Esophagus squamous epithelium (tissue), 5 donors: ENCODE measurements around the gene TKFC. TPM values are rescaled to one million over a fixed set of nuclear protein-coding genes. Genes with fewer than 3 reads are reported as not detected.

Experiments
- DNase-seq: peaks from one replicate; lab custom pipeline; 2025; lab: John Stamatoyannopoulos, UW
- H3K27ac ChIP-seq, 4 donors: fragments of 200-600 bp; sonication (generic); one replicate each; pipeline ENCODE4 v1.5.1; 2016 to 2019; ENCODE audit warnings: mild to moderate bottlenecking in 1 of 4
- H3K27me3 ChIP-seq, 4 donors: fragments of 200-600 bp; sonication (generic); 1 replicate in 3 of 4; 2 replicates in 1 of 4; pipeline versions ENCODE4 v1.5.1 to v1.6.0; 2017 to 2021; ENCODE audit warnings: antibody characterized with exemption in 1 of 4
- H3K36me3 ChIP-seq, 3 donors: fragments of 200-600 bp; sonication (generic); one replicate each; pipeline ENCODE4 v1.5.1; 2016 to 2019
- H3K4me1 ChIP-seq, 3 donors: fragments of 200-600 bp; sonication (generic); one replicate each; pipeline ENCODE4 v1.5.1; 2017 to 2019
- H3K4me3 ChIP-seq, 4 donors: fragments of 200-600 bp; sonication (generic); 1 replicate in 3 of 4; 2 replicates in 1 of 4; pipeline ENCODE4 v1.5.1; 2016 to 2019; ENCODE audit warnings: mild to moderate bottlenecking in 2 of 4, moderate library complexity in 1 of 4
- H3K9me3 ChIP-seq, 3 donors: fragments of 200-600 bp; sonication (generic); one replicate each; pipeline ENCODE4 v1.5.1; 2016 to 2019
- CTCF ChIP-seq, 6 experiments: fragments of 450-650 bp in 4 of 6; fragments of 200-600 bp in 2 of 6; sonication (generic) in 2 of 6; IDR thresholded peaks; one replicate each; pipeline ENCODE4 v1.5.1; 2016 to 2019; ENCODE audit warnings: antibody characterized with exemption in 6 of 6, mild to moderate bottlenecking in 4 of 6, moderate library complexity in 4 of 6
- POLR2A ChIP-seq, 4 donors: fragments of 450-650 bp; IDR thresholded peaks; one replicate each; pipeline ENCODE4 v1.6.1; 2017; ENCODE audit warnings: antibody characterized with exemption in 4 of 4, mild to moderate bottlenecking in 4 of 4, moderate library complexity in 3 of 4
- WGBS, 2 donors: methylation state at CpG; one replicate each; pipeline ENCODE4 v1.1.5; 2018; 5-methylcytosine and 5-hydroxymethylcytosine counted together
- intact Hi-C: fragments of 100-400 bp; cut with DNase I; formaldehyde crosslinking; loops from one replicate; pipeline ENCODE4 v1.15.0; 2022
- total RNA-seq, 4 donors: library from RNA; depleted of rRNA; stranded (reverse); fragments of >200 nt; gene quantifications; one replicate each; pipeline ENCODE4 v1.1.0, GENCODE V29; 2016
- donor health status: DM: yes; HTN: yes; CAD: no.

The TKFC gene
- total RNA-seq, 4 donors from 2014 or later, result 19.8 to 29.2 (median 26.4) TPM

DNA sequence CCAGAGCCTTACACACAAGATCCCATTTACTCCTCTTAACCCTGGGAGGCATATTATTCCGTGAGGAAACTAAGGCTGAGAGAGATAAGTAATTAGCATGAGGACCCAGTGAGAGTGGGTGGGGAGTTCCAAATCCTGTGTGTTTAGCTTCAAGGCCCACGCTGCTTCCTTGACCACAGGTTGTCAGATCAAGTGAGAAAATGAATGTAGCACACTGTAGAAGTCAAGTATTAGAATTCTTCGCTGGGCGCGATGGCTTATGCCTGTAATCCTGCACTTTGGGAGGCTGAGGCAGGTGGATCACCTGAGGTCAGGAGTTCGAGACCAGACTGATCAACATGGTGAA lies 24.8 kb downstream of the TKFC start:
- H3K27ac ChIP-seq, result no peak overlapping the region
- intact Hi-C loops, result no loop called here
- TF ChIP-seq POLR2A (IDR thresholded peaks at IDR 0.05), result no peak
- TF ChIP-seq CTCF (IDR thresholded peaks at IDR 0.05), result no peak
- peaks cover 0 to 36% (median 0%) of the 10 kb centered on the region in 3 donors for H3K36me3 ChIP-seq
- peaks cover 8 to 47% (median 17%) of the 10 kb centered on the region in 3 donors for H3K4me1 ChIP-seq
- no peaks in the 10 kb centered on the region for H3K27me3 ChIP-seq
- no peak for DNase-seq
- H3K9me3 ChIP-seq, result no peaks in the 10 kb centered on the region
- 71 to 92% methylated on average over 6 of the region's 6 CpGs for WGBS, 2 donors
- no peak overlapping the region for H3K4me3 ChIP-seq

- no peak overlapping the region for H3K27ac ChIP-seq
- TF ChIP-seq CTCF (IDR thresholded peaks at IDR 0.05), result no peak
- no peak for TF ChIP-seq POLR2A (IDR thresholded peaks at IDR 0.05)
- H3K4me1 ChIP-seq, result peaks cover 14 to 54% (median 24%) of the 10 kb centered on the region in 3 donors
- H3K4me3 ChIP-seq, result no peak overlapping the region
- no peaks in the 10 kb centered on the region for H3K27me3 ChIP-seq
- peaks cover 0 to 29% (median 0%) of the 10 kb centered on the region in 3 donors for H3K36me3 ChIP-seq
- intact Hi-C loops, result no loop called here
- 68 to 91% methylated on average over 9 to 10 of the region's 11 CpGs for WGBS, 2 donors
- DNase-seq, result no peak
- H3K9me3 ChIP-seq, result no peaks in the 10 kb centered on the region
Observed at GRCh38 chr11:61358566-61358965, 25.5 kb downstream of the TKFC start.

DNA sequence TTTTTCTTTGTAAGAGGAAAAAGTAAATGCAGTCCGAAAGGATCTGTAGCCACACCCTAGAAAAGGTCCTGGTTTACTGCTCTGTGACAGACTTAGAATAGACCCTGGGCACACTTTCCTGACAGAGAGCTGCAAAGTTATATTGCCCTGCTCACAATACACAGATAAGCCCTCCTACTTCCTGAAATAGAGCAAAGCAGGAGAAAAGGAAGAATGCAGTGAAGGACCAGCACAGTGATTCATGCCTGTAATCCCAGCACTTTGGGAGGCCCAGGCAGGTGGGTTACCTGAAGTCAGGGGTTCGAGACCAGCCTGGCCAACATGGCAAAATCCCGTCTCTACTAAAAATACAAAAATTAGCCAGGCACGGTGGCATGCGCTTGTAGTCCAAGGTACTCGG lies 26.5 kb downstream of the TKFC start:
- no peak overlapping the region for H3K27ac ChIP-seq
- intact Hi-C loops, result no loop called here
- TF ChIP-seq CTCF (IDR thresholded peaks at IDR 0.05) (no peak), POLR2A (IDR thresholded peaks at IDR 0.05) (no peak)
- H3K9me3 ChIP-seq, result no peaks in the 10 kb centered on the region
- H3K4me1 ChIP-seq, result peaks cover 14 to 59% (median 26%) of the 10 kb centered on the region in 3 donors
- no peak for DNase-seq
- WGBS, 2 donors, result 47 to 50% methylated on average over 1 of the region's 6 CpGs
- peaks cover 0 to 28% (median 6%) of the 10 kb centered on the region in 3 donors for H3K36me3 ChIP-seq
- H3K27me3 ChIP-seq, result no peaks in the 10 kb centered on the region
- H3K4me3 ChIP-seq, result no peak overlapping the region

GRCh38 chr11:61361237-61361740 lies 28.3 kb downstream of the TKFC start:
- no peak for TF ChIP-seq POLR2A (IDR thresholded peaks at IDR 0.05)
- no peak for TF ChIP-seq CTCF (IDR thresholded peaks at IDR 0.05)
- Histone ChIP-seq H3K9me3 (no peaks in the 10 kb centered on the region), H3K4me3 (peak overlapping the region; percentile 53 to 94 (median 75)), H3K27me3 (no peaks in the 10 kb centered on the region), H3K4me1 (peaks cover 14 to 63% (median 26%) of the 10 kb centered on the region in 3 donors), H3K36me3 (peaks cover 0 to 28% (median 21%) of the 10 kb centered on the region in 3 donors), H3K27ac (peak overlapping the region; percentile 91 to 99 (median 98))
- WGBS, 2 donors, result 2 to 4% methylated on average over 7 to 14 of the region's 22 CpGs
- no peak for DNase-seq
- intact Hi-C loops, result no loop called here

GRCh38 chr11:61361741-61362541 lies 28.9 kb downstream of the TKFC start, which contains the start of the genes CYB561A3 and TMEM138:
CYB561A3 (minus strand) TSS chr11:61361882; CDS start chr11:61356713, 5,169 bp downstream.
TMEM138 (plus strand) TSS chr11:61362374; CDS start chr11:61364391, 2,017 bp downstream.
- WGBS, 2 donors, result 1% methylated on average over 18 to 29 of the region's 63 CpGs
- TF ChIP-seq CTCF (IDR thresholded peaks at IDR 0.05) (peak in 1 of 6 experiments; percentile 16), POLR2A (IDR thresholded peaks at IDR 0.05) (peak in 3 of 4 donors; percentile 8 to 84 (median 80))
- H3K27me3 ChIP-seq, result no peaks in the 10 kb centered on the region
- DNase-seq, result peak; percentile 83
- intact Hi-C loops, result no loop called here
- H3K4me3 ChIP-seq, result peak within 1 kb of the TSS; percentile 53 to 94 (median 75)
- H3K4me1 ChIP-seq, result peaks cover 14 to 62% (median 26%) of the 10 kb centered on the region in 3 donors
- peaks cover 5 to 33% (median 28%) of the 10 kb centered on the region in 3 donors for H3K36me3 ChIP-seq
- H3K9me3 ChIP-seq, result no peaks in the 10 kb centered on the region
- H3K27ac ChIP-seq, result peak within 1 kb of the TSS; percentile 91 to 99 (median 98)
